H54 (cell line): ENCODE data around the gene BTN2A1.
"Not testable (repeated sequence)": the region's sequence is repeated elsewhere in the genome, so short reads cannot be mapped to it uniquely, and the experiment has no call there.

Experiments
- DNase-seq: peaks from one replicate; pipeline ENCODE4 v3.0.0; 2011; ENCODE audit warnings: low spot score, mixed read lengths; ENCODE audit not compliant: insufficient read length
- FAIRE-seq: peaks from 3 replicates; lab custom pipeline; 2011; peaks lifted over from hg19 to GRCh38; lab: Jason Lieb, UNC
- POLR2A ChIP-seq: IDR thresholded peaks from 2 replicates; pipeline ENCODE4 v1.6.1; 2011; ENCODE audit warnings: low read depth, mild to moderate bottlenecking, low read length

The BTN2A1 gene

DNA sequence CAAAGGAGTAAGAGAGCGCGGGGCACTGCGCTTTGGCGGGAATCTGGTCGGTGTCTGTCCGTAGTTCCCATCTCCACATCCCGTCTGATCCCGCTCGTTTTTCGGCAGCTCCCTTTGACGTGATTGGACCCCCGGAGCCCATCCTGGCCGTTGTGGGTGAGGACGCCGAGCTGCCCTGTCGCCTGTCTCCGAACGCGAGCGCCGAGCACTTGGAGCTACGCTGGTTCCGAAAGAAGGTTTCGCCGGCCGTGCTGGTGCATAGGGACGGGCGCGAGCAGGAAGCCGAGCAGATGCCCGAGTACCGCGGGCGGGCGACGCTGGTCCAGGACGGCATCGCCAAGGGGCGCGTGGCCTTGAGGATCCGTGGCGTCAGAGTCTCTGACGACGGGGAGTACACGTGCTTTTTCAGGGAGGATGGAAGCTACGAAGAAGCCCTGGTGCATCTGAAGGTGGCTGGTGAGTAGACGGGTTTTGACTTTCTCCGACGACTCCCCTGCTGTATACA, 43.8 kb downstream of the BTN2A1 start:
- FAIRE-seq: no peak
- no peak for DNase-seq
- no peak for TF ChIP-seq POLR2A

GRCh38 chr6:26502165-26502564, 44.4 kb downstream of the BTN2A1 start:
- no peak for DNase-seq
- no peak for TF ChIP-seq POLR2A
- FAIRE-seq: no peak

DNA sequence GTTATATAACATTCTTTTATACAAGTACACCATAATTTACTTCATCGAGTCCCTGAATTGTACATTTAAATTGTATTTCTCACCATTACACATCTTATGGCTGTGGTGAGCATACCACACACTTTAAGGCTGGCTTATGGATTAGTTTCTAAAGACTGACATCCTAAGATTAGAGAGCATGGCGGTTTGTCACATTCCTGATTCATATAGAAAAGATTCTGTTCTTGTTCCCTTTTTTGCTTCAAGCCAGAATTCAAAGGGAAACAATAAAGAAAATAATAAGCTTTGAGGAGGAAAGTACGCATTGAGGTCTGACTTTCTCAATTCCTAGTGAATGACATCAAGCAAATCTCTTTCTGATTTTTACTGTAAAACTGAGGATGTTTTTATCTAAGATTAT, 44.9 kb downstream of the BTN2A1 start:
- FAIRE-seq (no peak), DNase-seq (no peak)
- no peak for TF ChIP-seq POLR2A

DNA sequence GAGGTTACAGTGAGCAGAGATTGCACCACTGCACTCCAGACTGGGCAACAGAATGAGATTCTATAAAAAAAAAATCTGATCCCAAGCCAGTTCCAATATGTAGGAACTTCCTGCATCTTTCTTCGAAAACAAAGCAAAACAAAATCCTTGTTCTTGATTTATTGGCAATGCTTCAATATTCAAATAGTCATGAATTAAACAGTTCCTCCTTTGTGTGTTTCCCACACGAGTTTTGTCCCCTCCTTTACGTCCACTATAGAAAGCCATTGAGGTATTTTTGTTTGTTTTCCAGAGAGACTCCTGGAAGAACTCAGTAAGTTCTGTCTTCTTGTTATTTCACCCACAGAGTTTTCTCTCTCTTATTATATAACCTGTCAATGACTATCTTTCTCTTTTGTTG, 49.9 kb downstream of the BTN2A1 start:
- DNase-seq (no peak), FAIRE-seq (no peak)
- no peak for TF ChIP-seq POLR2A

DNA sequence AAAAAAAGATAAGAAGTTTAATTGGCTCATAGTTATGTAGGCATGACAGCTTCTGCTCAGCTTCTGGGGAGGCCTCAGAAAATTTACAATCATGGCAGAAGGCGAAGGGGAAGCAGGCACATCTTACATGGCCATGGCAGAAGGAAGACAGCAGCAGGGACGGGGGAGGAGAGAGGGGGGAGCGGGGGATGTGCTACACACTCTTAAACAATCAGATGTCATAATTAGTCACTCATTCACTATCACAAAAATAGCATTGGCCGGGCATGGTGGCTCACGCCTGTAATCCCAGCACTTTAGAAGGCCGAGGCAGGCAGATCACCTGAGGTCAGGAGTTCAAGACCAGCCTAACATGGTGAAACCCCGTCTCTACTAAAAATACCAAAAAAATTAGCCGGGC, 53.3 kb downstream of the BTN2A1 start:
- DNase-seq, FAIRE-seq: not testable (repeated sequence)

DNA sequence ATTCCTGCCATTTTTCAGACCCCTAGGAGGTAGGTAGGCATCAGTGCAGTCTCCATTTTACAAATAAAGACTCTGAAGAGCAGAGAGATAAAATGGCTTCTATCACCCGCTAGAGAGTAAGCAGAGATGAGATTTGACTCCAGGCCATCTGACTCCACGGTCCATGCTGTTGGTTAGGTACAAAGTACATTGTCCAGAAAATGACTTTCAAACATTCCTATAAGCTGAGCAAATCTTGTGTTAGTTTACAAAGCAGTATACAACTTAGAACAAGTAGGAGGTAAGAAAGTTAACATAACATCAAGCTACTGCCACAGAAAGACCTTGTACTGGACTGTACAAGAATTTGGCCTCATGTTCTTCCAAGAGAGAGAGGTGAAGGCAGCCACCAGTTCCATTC, 57.2 kb downstream of the BTN2A1 start:
- FAIRE-seq: peak; percentile 64
- no peak for TF ChIP-seq POLR2A
- DNase-seq: no peak

DNA sequence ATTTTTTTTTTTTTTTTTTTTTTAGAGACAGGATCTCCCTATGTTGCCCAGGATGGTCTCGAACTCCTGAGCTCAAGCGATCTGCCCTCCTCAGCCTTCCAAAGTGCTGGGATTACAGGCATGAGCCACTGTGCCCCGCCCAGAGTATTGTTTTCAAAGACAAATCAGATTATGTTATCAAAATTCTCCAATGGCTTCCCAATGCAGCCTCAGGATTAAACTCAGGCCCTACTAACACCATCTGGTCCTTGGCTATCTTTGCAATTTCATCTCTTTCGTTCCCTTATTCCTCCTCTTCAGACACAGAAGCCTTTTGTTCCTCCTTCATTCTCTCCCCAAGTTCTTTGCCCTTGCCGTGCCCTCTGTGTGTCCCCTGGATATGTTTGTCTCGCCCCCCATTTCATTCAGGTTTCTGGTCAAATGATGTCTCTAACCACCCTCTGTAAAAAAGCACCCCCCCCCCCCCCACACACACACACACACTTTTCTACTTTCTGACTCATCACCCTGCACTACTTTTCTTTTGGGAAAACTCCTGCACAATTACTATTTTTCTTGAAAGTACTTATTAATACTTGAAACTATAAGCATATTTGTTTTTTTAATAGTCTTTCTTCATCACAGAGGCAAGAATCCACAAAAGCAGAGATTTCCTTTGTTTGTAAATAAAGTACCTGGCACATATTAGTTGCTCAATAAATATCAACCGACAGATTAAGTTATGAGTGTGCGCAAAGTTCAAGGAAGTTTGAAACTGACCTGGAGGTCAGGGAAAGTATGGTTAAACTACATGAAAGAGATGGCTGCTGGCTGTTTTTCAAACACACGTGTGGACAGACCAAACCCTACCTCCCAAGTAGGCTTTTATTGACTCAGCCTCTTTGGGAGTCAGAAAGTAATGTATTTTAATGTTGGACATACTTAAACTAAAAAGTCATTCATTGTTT, 59.0 kb downstream of the BTN2A1 start:
- DNase-seq: no peak
- no peak for TF ChIP-seq POLR2A
- FAIRE-seq: no peak
